ENCODE measurements around the gene ITGA6.
"Not testable (repeated sequence)": the region's sequence is repeated elsewhere in the genome, so short reads cannot be mapped to it uniquely, and the experiment has no call there.

ITGA6 gene

GRCh38 chr2:172513524-172513900, 86.1 kb downstream of the ITGA6 start:
- no peak overlapping the region for H3K4me3 ChIP-seq (ENCODE audit: low read depth, low read length)

DNA sequence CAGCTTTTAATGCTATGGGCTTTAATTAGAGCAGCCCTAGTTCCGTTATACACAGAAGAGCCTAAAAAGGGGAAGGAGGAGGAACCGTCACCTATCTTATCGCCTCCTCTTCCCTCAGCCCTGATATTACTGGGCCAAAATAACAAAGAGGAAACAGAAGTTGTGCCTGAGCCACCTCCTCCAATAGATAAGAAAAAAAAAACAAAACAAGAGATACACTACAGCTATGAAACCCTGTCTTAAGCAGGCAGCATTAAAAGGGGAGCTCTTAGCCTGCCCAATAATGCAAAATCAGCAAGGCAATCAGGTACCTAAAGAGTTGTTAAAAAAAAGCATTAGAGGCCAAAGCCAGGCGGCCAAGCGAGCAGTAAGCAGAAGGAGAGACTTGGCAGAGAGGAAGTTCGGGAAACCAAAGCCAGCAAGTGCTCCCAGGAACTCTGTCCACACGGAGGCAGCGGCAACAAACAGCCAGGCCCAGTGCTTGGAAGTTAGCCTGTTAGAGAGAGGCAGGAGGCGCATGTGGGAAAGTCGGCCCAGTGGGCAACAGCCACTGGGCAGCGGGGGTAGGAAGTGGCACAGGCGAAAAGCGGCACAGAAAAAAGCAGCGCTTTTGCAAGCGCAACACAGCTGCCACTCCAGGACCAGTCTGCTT, 86.7 kb downstream of the ITGA6 start:
- H3K4me3 ChIP-seq (ENCODE audit: low read depth, low read length): no peak overlapping the region

DNA sequence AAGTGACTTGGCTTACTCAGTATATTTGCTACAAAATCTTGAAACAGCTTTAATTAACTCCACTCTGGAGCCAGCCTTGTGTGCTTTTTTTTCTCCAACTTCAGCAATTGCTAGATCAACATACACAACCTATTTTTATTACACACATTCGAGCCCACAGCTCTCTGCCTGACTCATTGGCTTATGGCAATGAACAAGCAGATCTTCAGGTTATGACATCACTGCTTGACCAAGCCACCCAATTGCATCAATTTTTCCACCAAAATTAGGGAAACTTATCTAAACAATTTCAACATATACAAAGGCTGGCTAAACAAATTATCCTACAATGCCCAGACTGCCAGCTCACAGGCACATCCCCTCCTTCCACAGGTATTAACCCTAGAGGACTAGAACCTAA, 88.9 kb downstream of the ITGA6 start:
- no peak overlapping the region for H3K4me3 ChIP-seq (ENCODE audit: low read depth, low read length)

DNA sequence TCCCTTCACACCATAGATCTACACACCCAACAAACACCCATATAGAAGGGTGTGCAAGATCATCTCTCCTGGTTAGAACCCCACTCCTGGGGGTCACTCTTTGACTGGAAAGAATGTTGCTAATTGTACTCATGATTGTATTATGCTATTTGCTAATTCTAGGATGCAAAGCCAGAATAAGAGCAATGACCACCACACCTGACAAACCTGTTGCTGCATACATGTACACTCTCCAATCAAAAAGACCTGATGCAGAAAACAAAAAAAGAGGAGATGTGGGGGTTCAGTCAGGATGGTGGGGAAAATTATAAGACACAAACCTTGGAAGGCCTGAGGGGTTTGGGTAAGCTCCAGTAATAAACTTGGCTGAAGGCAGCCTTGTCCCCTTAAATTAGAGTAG, 91.6 kb downstream of the ITGA6 start:
- no peak overlapping the region for H3K4me3 ChIP-seq (ENCODE audit: low read depth, low read length)

DNA sequence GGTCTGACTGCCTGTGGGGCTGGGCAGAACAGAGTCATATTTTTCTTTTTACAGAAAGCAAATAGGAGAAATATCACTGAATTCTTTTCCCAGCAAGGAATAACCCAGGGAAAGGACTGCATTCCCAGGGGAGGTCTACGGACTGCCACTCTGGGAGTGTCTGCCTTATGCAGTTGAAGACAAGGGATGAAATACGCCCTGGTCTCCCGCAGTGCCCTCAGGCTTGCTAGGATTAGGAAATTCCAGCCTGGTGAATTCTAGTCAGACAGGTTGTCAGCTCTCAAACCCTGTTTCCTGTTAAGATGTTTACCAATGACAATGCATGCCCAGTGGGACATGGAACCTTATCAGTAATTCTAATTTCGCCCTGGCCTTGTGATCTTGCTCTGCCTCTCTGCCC, 98.2 kb downstream of the ITGA6 start:
- no peak overlapping the region for H3K4me3 ChIP-seq (ENCODE audit: low read depth, low read length)

DNA sequence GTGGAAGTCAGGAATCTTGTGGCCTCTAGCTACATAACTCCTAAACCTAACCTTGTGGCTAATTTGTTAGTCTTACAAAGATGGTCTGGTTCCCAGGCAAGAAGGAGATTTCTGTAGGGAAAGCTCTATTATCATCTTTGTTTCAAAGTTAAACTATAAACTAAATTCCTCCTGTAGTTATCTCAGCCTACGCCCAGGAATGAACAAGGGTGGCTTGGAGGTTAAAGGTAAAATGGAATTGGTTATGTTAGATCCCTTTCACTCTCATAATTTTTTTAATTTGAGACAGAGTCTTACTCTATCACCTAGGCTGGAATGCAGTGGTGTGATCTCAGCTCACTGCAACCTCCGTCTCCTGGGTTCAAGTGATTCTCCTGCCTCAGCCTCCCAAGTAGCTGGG, 103.9 kb downstream of the ITGA6 start:
- H3K4me3 ChIP-seq (ENCODE audit: low read depth, low read length): no peak overlapping the region

DNA sequence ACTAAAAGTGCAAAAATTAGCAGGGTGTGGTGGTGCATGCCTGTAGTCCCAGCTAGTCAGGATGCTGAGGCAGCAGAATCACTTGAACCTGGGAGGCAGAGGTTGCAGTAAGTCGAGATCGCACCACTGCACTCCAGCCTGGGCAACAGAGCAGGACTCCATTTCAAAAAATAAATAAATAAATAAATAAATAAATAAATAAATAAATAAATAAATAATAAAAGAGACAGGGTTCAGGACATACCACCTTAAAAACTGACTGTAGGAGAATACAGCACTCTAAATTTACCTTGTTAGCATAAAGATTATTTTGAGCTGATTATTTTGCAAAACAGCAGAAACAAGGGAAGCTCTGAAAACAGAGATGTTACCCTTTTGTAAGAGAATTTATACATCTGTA, 105.1 kb downstream of the ITGA6 start:
- not testable (repeated sequence) for H3K4me3 ChIP-seq (ENCODE audit: low read depth, low read length)

DNA sequence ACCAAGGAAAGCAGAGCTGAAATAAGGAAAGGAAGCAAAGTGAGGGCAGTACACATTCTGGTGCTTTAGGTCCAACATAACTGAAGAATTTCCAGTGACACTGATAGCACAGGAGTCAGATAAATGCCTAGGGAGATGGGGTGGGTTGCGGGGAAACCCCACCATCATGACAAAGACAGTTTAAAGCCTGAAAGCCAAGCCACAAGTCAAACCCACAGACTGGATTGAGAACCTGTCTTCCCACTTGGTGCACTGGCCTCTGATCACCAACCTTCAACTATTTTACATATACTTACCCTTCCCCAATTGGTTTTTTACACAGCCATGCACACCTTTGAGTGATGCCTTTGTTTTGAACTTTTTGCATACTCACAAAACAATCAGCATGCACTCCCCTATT, 106.3 kb downstream of the ITGA6 start:
- H3K4me3 ChIP-seq (ENCODE audit: low read depth, low read length): no peak overlapping the region

- no peak overlapping the region for H3K4me3 ChIP-seq (ENCODE audit: low read depth, low read length)
Observed at GRCh38 chr2:172535119-172535518, 107.7 kb downstream of the ITGA6 start.

GRCh38 chr2:172537851-172538250, 110.5 kb downstream of the ITGA6 start:
- H3K4me3 ChIP-seq (ENCODE audit: low read depth, low read length): not testable (repeated sequence)

GRCh38 chr2:172539767-172540166, 112.4 kb downstream of the ITGA6 start:
- H3K4me3 ChIP-seq (ENCODE audit: low read depth, low read length): no peak overlapping the region

- H3K4me3 ChIP-seq (ENCODE audit: low read depth, low read length): no peak overlapping the region
Observed at GRCh38 chr2:172540421-172540820, 113.0 kb downstream of the ITGA6 start.

DNA sequence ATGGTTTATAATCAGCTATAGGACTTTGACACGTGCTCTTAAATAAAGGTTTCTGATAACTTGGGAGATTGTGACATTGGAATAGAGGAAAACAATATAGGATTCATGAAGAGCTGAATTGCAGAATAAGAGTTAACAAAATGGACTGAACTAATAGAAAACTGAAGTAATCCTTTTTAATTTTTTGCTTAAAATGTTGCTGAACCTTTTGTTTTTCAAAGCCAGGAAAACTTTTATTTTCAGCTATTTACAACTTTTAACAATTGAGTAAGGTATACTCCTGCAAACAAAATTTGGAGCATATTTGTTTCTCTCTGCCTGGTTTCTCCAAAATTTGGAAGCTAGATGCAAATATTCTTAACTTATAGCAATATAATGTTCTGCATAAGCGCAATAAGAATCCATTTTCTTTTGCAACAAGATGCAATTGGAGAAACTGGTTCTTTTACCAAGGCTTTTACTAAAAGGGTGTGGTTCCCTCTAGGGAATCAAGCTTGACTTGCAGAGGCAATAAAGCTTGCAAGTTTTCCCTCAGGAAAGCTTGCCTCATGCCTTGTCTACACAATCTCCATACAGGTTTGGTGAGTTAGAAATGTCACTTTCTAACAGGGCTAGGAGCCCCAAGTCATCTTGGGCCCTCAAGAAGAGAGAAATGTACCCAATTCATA, 118.2 kb downstream of the ITGA6 start:
- H3K4me3 ChIP-seq (ENCODE audit: low read depth, low read length): no peak overlapping the region

- H3K4me3 ChIP-seq (ENCODE audit: low read depth, low read length): no peak overlapping the region
Observed at GRCh38 chr2:172549131-172549530, 121.7 kb downstream of the ITGA6 start.

- H3K4me3 ChIP-seq (ENCODE audit: low read depth, low read length): not testable (repeated sequence)
Observed at GRCh38 chr2:172549802-172550201, 122.4 kb downstream of the ITGA6 start.

- H3K4me3 ChIP-seq (ENCODE audit: low read depth, low read length): no peak overlapping the region
Observed at GRCh38 chr2:172550419-172550818, 123.0 kb downstream of the ITGA6 start.

- no peak overlapping the region for H3K4me3 ChIP-seq (ENCODE audit: low read depth, low read length)
Observed at GRCh38 chr2:172551271-172551670, 123.9 kb downstream of the ITGA6 start.

DNA sequence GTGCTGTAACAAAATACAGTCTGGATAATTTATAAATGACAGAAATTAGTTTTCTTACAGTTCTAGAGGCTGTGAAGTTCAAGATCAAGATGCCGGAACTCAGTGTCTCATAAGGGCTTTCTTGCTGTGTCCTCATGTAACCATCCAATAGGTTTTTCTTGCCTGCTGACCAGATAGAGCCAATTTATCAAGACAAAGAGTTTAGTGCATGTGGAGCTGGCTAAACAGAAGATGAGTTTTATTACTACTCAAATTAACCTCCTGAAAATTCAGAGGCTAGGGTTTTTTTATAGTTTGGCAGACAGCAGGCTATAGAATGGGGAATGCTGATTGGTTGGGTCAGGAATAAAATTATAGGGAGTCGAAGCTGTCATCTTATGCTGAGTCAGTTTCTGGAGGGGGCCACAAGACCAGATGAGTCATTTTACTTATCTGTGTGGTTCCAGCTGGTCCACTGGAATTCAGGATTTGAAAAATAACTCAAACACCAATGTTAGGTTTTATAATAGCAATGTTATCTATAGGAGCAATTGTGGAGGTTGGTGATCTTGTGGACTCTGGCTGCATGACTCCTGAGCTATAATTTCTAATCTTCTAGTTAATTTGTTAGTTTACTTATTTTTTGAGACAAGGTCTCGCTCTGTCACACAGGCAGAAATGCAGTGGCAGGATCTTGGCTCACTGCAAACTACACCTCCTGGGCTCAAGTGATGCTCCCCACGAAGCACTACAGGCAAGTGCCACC, 125.3 kb downstream of the ITGA6 start:
- no peak overlapping the region for H3K4me3 ChIP-seq (ENCODE audit: low read depth, low read length)

DNA sequence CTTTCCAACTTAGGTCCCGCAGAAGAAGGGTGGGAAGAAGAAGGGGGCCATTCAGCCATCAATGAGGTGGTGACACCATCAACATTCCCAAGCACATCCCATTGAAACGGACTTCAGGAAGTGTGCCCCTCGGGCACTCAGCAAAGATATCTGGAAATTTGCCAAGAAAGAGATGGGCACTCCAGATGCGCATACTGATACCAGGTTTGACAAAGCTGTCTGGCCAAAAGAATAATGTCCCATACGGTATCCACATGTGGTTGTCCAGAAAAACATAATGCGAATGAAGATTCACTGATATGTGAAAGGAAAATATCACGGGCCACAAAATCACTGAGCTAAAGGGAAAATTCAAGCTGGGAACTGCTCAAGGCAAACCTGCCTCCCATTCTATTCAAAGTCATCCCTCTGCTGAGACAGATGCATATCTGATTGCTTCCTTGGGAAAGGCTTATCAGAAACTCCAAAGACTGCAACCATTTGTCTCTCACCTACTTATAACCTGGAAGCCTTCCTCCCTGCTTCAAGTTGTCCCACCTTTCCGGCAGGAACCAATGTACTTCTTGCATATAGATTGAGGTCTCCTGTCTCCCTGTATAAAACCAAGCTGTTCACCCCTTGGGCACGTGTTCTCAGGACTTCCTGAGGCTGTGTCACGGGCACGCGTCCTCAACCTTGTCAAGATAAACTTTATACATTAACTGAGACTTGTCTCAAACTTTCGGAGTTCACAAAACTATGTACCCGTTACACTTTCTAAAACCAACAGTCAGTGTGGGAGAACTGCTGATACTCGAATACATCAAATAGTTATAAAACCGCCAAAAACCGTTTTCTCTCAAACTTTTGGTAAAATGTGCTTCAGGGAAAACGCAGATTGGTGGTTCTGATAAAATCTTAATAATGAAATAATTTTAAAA, 127.2 kb downstream of the ITGA6 start:
- H3K4me3 ChIP-seq (ENCODE audit: low read depth, low read length): peak overlapping the region; percentile 88

GRCh38 chr2:172555272-172555521, 127.8 kb downstream of the ITGA6 start:
- H3K4me3 ChIP-seq (ENCODE audit: low read depth, low read length): peak overlapping the region; percentile 88
